Adipose tissue (tissue), 3 donors: ENCODE data around the gene FCHO2. TPM values are rescaled to one million over a fixed set of nuclear protein-coding genes. Genes with fewer than 3 reads are reported as not detected.

ENCODE experiments used
- polyA plus RNA-seq, 3 donors: library from polyadenylated mRNA; stranded (reverse); fragments of 200-250 nt; gene quantifications; one replicate each; pipeline ENCODE4 v1.2.3, GENCODE V29; 2013
- donor health status: healthy with polysubstance abuse.
- donor health status: Bipolar disorder and iron deficiency.
- donor health status: healthy.

FCHO2 gene
- polyA plus RNA-seq, 3 donors: 4.5 to 12.0 (median 7.0) TPM

Other genes with a start within 250 kb of the FCHO2 start
- gene TNPO1, start 139.4 kb upstream of the FCHO2 start, polyA plus RNA-seq: 10 to 100 TPM; 17.3 to 26.8 (median 21.2) TPM
- 1 to 10 TPM in 1 of 3 donors, under 1 TPM in 1, not detected in 1; 0.52 to 2.5 TPM for gene TMEM171, start 164.5 kb downstream of the FCHO2 start, polyA plus RNA-seq
- gene TMEM174, start 217.2 kb downstream of the FCHO2 start, polyA plus RNA-seq: not detected